ENCODE measurements around the gene TNRC6C. TPM values are rescaled to one million over a fixed set of nuclear protein-coding genes. Genes with fewer than 3 reads are reported as not detected.

The TNRC6C gene
- total and polyA plus RNA-seq, 2 of the 13 experiments (the other 11 are each of a cell fraction or from before 2014, with no cell fraction given), result 0.66 to 4.9 TPM

- TF ChIP-seq ZNF546 (CRISPR knock-in tag; conservative IDR thresholded peaks at IDR 0.05) (0 out of 2 replicates have a peak, but pooled peaks have one; percentile 11), ZNF430 (CRISPR knock-in tag; IDR thresholded peaks at IDR 0.05) (0 out of 2 replicates have a peak, but pooled peaks have one; percentile 38), KAT7 (CRISPR knock-in tag; IDR thresholded peaks at IDR 0.05; ENCODE audit: borderline replicate concordance) (0 out of 2 replicates have a peak, but pooled peaks have one; percentile 37), PCBP1 (IDR thresholded peaks at IDR 0.05; ENCODE audit: borderline replicate concordance, low read depth, low read length) (no peak), ZNF691 (CRISPR knock-in tag; IDR thresholded peaks at IDR 0.05; ENCODE audit: borderline replicate concordance, low read depth) (no peak), ARID4A (CRISPR knock-in tag; IDR thresholded peaks at IDR 0.05; ENCODE audit: borderline replicate concordance) (peak; percentile 36), ETV5 (CRISPR knock-in tag; IDR thresholded peaks at IDR 0.05; ENCODE audit: borderline replicate concordance) (0 out of 2 replicates have a peak, but pooled peaks have one; percentile 30), PRDM4 (CRISPR knock-in tag; IDR thresholded peaks at IDR 0.05; ENCODE audit: borderline replicate concordance) (no peak), HIC2 (CRISPR knock-in tag; IDR thresholded peaks at IDR 0.05; ENCODE audit: low read depth) (0 out of 2 replicates have a peak, but pooled peaks have one; percentile 55), TRIM24 (CRISPR knock-in tag; IDR thresholded peaks at IDR 0.05) (0 out of 2 replicates have a peak, but pooled peaks have one; percentile 37), UBTF (CRISPR knock-in tag; IDR thresholded peaks at IDR 0.05) (peak; percentile 47), POLR2G (IDR thresholded peaks at IDR 0.05; ENCODE audit: low read depth, low read length) (0 out of 2 replicates have a peak, but pooled peaks have one; percentile 26), ZBTB14 (CRISPR knock-in tag; IDR thresholded peaks at IDR 0.05) (no peak), ZNF292 (CRISPR knock-in tag; IDR thresholded peaks at IDR 0.05; ENCODE audit: borderline replicate concordance, low read depth) (no peak)
Observed at GRCh38 chr17:78132084-78132676, 173.7 kb downstream of the TNRC6C start (continued).
